HG02884 (cell line): ENCODE results near the gene PLB1.
"Not testable (repeated sequence)": the region's sequence is repeated elsewhere in the genome, so short reads cannot be mapped to it uniquely, and the experiment has no call there.

Experiments
- ATAC-seq: cut with Tn5 transposase; IDR thresholded peaks from one replicate; pipeline ENCODE4 v1.9.1; 2021; ENCODE audit warnings: mild to moderate bottlenecking, moderate library complexity; ENCODE audit not compliant: unreplicated experiment

PLB1 gene

GRCh38 chr2:28662044-28662443 is 166.2 kb downstream of the PLB1 start:
- no peak for ATAC-seq

- no peak for ATAC-seq
Measured at GRCh38 chr2:28662468-28663181, 166.8 kb downstream of the PLB1 start.

DNA sequence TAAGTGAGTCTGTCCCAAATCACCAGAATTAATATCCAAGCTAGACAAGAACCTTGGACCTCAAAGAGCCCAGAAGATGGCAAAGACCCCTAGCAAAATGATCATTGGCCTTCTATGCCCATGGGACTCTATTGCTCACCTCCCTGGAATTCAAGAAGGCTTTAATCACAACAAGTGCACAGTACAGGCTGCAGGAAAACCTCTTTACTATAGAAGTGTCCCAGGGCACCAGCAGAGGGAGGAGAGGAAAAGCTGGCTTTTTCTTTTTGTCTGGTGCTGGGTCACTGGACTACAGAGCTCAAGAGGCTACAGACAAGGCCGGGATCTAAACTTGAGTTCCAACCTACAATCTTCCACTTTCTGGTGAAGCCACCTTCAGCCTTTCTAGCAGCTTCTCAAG is 167.5 kb downstream of the PLB1 start:
- no peak for ATAC-seq

DNA sequence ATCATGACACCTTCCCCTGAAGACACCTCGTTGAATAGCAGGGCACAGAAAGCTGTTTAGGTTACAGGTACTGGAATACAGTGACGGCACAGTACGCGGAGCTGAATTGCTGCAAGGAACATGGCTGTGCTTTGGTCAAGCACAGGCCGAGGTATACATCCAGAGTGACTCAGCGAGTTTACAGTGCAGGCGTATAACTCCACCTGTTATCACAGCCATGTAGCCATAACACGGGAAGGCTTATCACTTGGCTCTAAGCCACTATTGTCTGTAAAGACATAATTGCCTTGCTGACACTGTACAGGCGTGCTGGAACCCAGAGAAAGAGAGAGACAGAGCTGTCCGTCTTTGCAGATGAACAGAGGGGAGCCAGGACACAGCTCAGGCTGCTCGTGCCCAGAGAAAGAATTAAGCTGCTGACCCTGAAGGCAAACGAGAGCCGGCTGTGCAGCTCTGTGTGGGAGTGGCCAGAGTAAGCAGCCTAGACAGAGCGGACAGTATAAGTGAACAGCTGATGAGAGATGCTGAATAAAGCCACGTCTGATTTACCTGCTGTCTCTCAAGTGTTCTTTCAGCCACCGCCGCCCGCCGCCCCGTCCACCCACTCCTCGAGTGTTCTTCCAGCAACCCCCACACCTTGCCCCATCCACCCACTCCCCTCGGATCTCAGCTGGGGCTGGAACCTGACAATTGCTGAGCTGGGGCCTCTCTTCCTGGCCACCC is 168.4 kb downstream of the PLB1 start:
- no peak for ATAC-seq

DNA sequence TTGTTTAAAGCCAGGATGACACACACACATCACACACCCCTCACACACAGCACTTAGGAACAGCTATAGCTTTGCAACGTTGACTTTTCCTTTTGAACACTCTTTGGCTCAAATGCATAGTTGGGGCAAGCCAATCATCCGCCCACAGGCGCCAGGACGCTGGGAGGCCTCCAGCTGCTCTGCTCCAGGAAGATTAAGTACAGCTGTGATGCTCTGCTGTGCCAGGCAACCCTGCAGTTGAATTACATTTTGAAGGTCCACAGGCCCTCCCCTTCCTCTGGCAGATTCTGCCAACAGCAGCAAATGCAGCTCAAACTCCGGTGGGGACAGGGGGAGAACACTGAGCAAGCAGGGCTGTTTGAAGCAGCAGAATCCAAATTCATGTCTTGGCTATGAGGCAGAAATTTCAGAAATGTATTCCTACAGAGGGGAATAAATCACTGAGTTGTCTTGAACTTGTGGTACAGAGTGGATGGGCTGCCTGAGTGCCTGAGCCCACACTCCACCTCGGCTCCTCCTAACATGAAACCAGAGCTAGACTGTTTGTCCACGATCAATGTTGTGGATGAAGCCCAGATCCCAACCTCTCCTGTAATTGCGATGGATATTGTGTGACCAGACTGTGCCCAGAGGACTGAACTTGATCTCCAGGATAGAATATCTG is 169.3 kb downstream of the PLB1 start:
- no peak for ATAC-seq

DNA sequence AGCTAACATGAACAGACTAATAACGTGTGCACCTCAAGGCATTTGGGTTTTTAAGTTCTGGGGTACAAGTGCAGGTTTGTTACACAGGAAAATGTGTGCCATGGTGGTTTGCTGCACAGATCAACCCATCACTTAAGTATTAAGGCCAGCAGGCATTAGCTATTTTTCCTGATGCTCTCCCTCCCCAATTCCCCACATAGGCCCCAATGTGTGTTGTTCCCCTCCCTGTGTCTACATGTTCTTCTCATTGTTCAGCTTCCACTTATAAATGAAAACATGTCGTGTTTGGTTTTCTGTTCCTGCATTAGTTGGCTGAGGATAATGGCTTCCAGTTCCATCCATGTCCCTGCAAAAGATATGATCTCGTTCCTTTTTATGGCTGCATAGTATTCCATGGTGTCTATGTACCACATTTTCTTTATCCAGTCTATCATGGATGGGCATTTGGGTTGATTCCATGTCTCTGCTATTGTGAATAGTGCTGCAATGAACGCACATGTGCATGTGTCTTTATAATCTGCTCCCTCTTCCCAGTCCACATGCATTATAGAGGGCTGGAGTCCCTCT is 170.0 kb downstream of the PLB1 start:
- ATAC-seq: not testable (repeated sequence)

GRCh38 chr2:28666496-28667184 is 170.8 kb downstream of the PLB1 start:
- ATAC-seq: no peak

DNA sequence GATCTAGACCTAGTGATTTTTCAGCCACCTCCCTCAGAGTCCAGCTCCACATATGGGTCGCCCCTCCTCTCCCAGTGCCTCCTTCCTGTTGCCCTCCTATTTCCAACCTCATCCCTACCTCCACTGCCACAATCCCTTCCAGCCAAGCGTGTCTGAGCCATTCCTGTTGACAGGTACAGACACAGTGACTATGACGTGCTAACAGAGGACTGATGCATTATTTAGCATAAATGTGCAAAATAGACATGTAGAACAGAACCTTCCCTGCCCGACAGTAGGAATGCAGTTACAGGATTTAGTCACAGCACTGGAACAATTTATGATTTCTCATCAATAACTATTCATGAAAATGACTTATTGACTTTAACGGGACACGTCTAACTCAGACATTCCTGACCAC is 171.4 kb downstream of the PLB1 start:
- ATAC-seq: no peak

GRCh38 chr2:28668106-28668814 is 172.4 kb downstream of the PLB1 start:
- ATAC-seq: no peak

- ATAC-seq: no peak
Measured at GRCh38 chr2:28668880-28669279, 173.0 kb downstream of the PLB1 start.

DNA sequence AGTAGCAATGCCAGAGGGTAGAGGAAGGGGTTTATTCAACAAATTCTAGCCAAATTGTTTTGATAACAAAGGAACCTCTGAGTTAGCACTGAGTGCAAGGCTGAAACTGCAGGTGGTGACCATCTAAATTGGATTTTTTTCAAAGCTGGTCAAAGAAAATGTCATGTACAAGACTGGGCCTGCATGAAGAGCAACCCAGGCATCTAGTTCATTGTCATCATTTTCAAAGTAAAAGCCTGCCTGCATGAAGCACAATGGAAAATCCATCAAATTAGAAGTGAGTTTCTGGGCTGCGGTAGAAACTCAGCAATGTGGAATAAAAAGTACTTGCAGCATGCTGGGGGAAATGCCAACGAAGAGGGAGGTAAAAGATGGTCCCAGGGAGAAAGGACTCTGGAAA is 175.0 kb downstream of the PLB1 start:
- ATAC-seq: no peak

DNA sequence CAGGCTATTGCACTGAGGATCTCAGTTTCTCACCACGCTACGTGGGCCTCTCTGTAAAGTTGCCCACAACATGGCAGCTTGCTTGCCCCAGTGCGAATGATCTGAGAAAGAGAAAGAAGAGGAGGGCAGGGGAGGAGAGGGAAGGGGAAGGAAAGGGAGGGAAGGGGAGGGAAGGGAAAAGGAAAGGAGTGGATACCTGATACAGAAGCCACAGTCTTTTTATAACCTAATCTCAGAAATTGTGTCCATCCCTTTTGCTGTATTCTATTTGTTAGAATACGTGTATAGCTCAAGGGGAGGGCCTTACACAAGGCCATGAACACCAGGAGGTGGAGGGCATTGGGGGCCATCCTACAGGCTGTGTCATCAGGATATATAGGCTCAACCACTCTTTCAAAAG is 177.5 kb downstream of the PLB1 start:
- ATAC-seq: no peak

- no peak for ATAC-seq
Measured at GRCh38 chr2:28674062-28674712, 178.3 kb downstream of the PLB1 start.

DNA sequence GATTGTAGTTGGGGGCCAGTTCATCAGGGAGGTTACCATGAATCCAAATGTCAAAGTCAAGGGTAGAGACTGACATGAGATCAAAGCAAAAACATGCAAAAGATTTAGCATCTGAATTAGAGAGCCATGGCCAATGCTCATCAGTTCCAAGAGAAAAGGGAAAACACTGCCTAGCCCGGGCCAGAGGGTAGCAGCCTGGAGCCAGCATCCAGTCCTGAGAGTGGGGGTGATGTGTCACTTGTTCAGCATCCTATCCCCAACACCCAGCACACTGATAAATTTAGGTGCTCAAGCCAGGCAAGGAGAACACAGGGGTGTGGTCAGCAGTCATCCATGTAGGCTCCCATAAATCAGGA is 178.8 kb downstream of the PLB1 start:
- no peak for ATAC-seq

DNA sequence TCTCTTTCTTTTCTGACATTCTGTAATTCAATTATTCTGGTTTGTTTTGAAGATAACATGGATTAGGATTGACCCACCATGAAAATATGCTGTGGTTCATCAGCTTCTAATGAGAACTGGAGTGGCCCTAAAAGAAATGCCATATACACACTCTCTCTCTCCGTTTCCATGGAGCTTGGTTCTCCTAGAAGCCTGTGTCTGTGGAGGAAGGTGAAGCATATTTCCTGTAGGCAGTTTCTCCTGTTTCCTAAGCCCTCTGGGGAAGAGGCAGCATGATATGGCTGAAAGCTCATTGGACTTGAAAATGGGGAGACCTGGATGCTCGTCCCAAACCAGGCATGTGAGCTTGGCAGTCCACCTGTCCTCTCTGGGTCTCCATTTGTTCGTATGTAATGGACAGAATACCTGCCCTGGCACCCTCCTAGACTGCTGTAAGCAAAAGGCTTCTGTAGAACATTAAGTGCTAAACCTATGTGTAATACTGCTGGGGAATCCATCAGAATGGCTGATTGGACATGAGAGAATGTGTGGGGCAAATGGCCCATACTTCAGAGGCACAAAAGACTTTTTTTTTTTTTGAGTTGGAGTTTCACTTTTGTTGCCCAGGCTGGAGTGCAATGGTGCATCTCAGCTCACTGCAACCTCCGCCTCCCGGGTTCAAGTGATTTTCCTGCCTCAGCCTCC is 180.4 kb downstream of the PLB1 start:
- no peak for ATAC-seq

DNA sequence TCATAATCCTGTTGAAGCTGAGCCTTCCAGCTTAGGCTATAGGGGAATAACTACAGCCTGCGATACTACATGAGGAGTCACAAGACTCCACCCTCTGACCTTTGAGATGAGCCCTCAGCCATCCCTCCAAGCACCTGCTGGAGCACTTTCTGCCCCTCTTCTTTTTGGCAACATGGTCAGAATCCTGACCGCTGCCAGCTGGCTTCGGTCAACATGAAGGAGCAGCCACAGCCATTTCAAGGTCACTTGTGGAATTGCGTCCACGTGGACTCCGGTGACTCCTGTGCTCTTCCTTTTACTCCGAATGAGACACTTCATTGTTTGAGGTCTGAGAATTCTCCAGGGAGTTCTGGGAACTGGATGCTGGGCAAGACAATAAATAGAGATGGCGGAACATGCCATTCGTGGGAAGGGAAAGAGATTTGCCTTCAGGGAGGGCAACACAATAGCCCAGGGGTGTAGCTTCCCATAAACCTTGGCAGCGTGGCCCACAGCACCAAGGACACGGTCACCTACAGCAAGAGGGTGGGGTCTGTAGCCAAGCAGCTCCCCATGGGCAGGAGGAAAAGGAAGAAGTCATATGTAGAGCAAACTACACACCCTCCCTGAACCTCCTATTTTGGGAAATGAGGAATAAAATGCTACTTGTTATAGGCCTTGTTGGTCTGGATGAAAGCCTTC is 182.5 kb downstream of the PLB1 start:
- ATAC-seq: no peak

DNA sequence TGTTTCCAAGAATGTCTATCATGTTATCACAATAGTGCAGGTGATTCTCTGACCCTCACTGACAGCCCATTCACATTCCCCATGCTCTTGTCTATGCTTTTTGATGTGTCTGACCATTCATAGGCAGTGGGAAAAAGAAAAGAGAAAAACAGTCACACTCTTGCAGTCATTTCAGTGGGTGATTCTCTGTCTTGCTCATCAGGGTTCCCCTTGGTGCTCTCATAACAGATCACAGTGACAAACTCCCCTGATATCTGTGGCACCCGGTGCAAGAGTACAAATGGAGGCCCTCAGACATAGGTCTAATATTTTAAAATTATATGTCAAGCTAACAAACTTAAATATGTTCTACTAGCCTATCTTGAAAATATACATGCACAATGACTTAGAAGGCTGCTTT is 183.1 kb downstream of the PLB1 start:
- no peak for ATAC-seq

GRCh38 chr2:28680657-28681056 is 184.8 kb downstream of the PLB1 start:
- ATAC-seq: no peak

- ATAC-seq: peak; percentile 85
Measured at GRCh38 chr2:28681158-28681571, 185.3 kb downstream of the PLB1 start.
